GM19025 (cell line): ENCODE measurements around the gene NIT1.
A peak's percentile ranks its signal among the peaks of the same experiment; 100 is the strongest.
"Not testable (repeated sequence)": the region's sequence is repeated elsewhere in the genome, so short reads cannot be mapped to it uniquely, and the experiment has no call there.

Experiments
- ATAC-seq: cut with Tn5 transposase; IDR thresholded peaks from one replicate; pipeline ENCODE4 v1.9.1; 2021; ENCODE audit warnings: mild to moderate bottlenecking, low read depth, moderate library complexity; ENCODE audit not compliant: unreplicated experiment

The NIT1 gene

GRCh38 chr1:161111117-161111516 lies 6.8 kb upstream of the NIT1 start:
- no peak for ATAC-seq

GRCh38 chr1:161111527-161111926 lies 6.4 kb upstream of the NIT1 start:
- no peak for ATAC-seq

GRCh38 chr1:161113915-161114314 lies 4.0 kb upstream of the NIT1 start:
- no peak for ATAC-seq

- no peak for ATAC-seq
Observed at GRCh38 chr1:161114556-161114955, 3.3 kb upstream of the NIT1 start.

- ATAC-seq: no peak
Observed at GRCh38 chr1:161115132-161115711, 2.7 kb upstream of the NIT1 start.

GRCh38 chr1:161115961-161116360 lies 1.9 kb upstream of the NIT1 start:
- ATAC-seq: not testable (repeated sequence)

- no peak for ATAC-seq
Observed at GRCh38 chr1:161119092-161119903, 1.4 kb downstream of the NIT1 start.

GRCh38 chr1:161121042-161121650 lies 3.2 kb downstream of the NIT1 start:
- no peak for ATAC-seq

- no peak for ATAC-seq
Observed at GRCh38 chr1:161121834-161122233, 3.9 kb downstream of the NIT1 start.

GRCh38 chr1:161122967-161123366 lies 5.1 kb downstream of the NIT1 start:
- ATAC-seq: no peak

- ATAC-seq: no peak
Observed at GRCh38 chr1:161127649-161128048, 9.7 kb downstream of the NIT1 start.

GRCh38 chr1:161128591-161129420 lies 10.9 kb downstream of the NIT1 start:
- ATAC-seq: no peak

- no peak for ATAC-seq
Observed at GRCh38 chr1:161130266-161130665, 12.4 kb downstream of the NIT1 start.

- ATAC-seq: no peak
Observed at GRCh38 chr1:161131523-161132409, 13.9 kb downstream of the NIT1 start.

- ATAC-seq: peak; percentile 97
Observed at GRCh38 chr1:161132410-161133219, 14.7 kb downstream of the NIT1 start, which contains the start of gene DEDD. TSS of gene DEDD (minus strand) at chr1:161132667. CDS start at chr1:161124462, 8,205 bp downstream.

- ATAC-seq: no peak
Observed at GRCh38 chr1:161133220-161133740, 15.4 kb downstream of the NIT1 start.

GRCh38 chr1:161137881-161138280 lies 20.0 kb downstream of the NIT1 start:
- ATAC-seq: no peak

GRCh38 chr1:161138431-161138830 lies 20.5 kb downstream of the NIT1 start:
- no peak for ATAC-seq

- ATAC-seq: no peak
Observed at GRCh38 chr1:161139766-161140165, 21.9 kb downstream of the NIT1 start.
